ENCODE measurements around the gene ARHGAP21.

DNA sequence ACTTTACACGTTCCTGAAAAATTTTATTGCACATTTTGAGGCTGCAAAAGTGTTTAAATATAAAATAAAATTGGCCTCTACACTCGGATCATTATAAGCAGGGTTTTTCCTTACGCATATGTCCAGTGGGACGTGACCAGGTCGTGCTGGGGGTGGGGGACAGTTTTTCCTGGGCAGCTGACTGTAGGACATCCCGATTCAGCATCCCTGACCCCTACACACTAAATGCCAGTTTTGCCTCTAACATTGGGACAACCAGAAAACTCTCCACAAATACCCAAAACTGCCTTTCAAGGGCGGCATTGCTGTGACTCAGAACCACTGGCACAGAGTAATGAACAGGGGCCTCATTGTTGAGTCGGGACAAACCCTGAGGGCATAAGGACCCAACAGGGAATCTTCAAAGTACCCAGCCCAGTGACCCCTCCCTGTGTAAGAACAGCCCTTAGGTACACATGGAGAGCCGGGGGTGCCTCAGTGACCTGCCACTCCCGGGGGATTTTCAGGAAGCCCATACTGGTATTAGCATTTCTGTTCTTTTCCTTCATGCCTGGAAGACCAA lies 170.6 kb downstream of the ARHGAP21 start:
- no peak for TF ChIP-seq POLR2AphosphoS5 (IDR thresholded peaks at IDR 0.05; ENCODE audit: borderline replicate concordance, low read depth, low read length)
- TF ChIP-seq EZH2 (IDR thresholded peaks at IDR 0.05), result no peak

All from SK-N-MC (cell line).